GM23248 (cell line): ENCODE data around the gene DPP6.

ENCODE experiments used
- EZH2 ChIP-seq: fragments of 200-600 bp; sonication (generic); IDR thresholded peaks from 2 replicates; pipeline ENCODE4 v1.6.1; 2018; ENCODE audit warnings: antibody characterized with exemption, mild to moderate bottlenecking; ENCODE audit not compliant: insufficient read depth, poor library complexity, severe bottlenecking
- EZH2phosphoT487 ChIP-seq: fragments of 200-600 bp; sonication (generic); IDR thresholded peaks from 2 replicates; pipeline ENCODE4 v1.6.1; 2018; ENCODE audit warnings: antibody characterized with exemption, moderate library complexity, mild to moderate bottlenecking, low read depth; ENCODE audit not compliant: insufficient read depth

GRCh38 chr7:154896076-154896475 is 843.9 kb downstream of the DPP6 start:
- TF ChIP-seq EZH2: no peak
- TF ChIP-seq EZH2phosphoT487: no peak
